GM18519 (cell line): Measurements from ENCODE around the gene SEPHS1.
"Not testable (repeated sequence)": the region's sequence is repeated elsewhere in the genome, so short reads cannot be mapped to it uniquely, and the experiment has no call there.

ENCODE experiments used
- ATAC-seq: cut with Tn5 transposase; IDR thresholded peaks from one replicate; pipeline ENCODE4 v1.9.1; 2021; ENCODE audit warnings: mild to moderate bottlenecking, moderate library complexity; ENCODE audit not compliant: unreplicated experiment, low FRiP score

The SEPHS1 gene

DNA sequence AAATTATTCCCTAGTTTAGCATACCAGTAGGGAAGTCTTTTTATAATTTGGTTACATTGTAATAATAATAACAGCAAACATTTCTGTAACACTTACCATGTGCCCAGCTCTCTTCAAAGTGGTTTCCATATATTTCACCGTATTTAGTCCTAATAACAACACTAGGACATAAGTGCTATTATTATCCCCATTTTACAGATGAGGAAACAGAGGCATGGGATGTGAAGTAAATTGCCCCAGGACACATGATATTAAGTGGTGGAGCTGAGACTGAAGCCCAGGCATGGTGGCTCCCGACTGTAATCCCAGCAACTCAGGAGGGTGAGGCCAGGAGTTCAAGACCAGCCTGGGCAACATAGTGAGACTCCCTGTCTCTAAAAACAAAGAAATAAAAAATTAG is 53.3 kb downstream of the SEPHS1 start:
- ATAC-seq = no peak

DNA sequence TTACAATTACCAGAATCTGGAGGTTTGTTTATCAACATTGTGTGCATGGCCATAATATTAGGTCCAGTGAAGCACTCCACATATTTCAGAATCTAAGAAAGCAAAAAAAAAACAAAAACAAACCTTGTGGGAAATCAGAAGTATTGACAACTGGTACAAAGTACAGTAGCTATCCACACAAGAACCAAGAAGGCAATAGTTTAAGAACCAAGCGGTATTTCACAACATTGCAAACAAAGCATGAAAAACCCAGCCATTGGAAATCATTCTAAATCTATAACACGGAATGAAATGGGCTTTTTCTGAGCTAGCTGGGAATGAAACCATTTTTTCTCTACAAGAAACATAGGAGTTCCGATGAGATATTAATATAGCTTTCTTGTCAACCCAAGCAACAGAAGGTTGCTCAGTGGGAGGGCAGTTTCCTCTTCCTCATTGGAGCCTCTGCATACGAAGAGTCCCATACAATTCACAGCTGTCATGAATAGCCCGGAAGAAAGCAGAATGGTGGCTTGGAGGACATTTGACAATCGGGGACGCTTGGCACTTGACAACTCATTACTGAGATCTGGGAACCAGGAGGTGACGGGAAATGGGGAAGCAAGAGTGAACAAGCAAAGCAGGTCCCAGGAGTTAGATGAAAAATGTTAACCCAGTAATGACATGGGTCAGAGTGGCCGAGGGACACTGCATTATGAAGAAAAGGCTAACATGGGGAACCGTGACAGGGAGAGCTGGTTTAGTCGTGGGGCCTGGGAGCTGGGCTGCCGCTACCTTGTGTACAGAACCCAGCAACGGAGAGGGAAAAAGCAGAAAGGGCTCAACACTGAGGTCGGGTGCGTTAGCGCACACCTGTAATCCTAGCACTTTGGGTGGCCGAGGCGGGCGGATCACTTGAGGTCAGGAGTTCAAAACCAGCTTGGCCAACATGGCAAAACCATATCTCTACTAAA is 56.0 kb downstream of the SEPHS1 start:
- no peak for ATAC-seq

DNA sequence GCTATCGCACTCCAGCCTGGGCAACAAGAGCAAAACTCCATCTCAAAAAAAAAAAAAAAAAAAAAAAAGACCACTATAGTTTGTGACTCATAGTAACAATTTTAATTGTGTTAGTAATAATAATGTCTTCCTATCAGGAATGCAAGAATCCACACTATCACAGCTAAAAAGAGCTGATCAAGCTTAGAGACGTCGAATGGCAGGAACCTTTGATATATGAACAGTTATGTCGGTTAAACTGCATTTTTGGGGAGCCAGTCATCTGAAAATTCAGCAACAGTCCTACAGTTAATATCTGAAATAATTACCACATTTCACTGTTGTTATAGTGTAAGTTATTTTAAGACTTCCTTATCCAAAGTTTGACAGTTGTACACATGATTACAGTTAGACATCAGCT is 57.0 kb downstream of the SEPHS1 start:
- ATAC-seq = no peak

DNA sequence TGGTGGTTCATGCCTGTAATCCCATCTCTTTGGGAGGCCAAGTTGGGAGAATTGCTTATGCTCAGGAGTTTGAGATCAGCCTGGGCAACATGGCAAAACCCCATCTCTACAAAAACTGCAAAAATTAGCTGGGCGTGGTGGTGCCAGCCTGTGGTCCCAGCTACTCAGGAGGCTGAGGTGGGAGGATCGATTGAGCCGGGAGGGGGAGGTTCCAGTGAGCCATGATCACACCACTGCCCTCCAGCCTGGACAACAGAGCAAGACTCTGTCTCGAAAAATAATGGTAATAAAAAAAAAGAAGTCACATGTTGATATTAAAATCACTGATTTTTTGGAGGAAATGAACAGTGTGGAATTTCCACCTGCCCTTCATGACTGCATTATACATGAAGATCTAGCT is 64.0 kb downstream of the SEPHS1 start:
- no peak for ATAC-seq

DNA sequence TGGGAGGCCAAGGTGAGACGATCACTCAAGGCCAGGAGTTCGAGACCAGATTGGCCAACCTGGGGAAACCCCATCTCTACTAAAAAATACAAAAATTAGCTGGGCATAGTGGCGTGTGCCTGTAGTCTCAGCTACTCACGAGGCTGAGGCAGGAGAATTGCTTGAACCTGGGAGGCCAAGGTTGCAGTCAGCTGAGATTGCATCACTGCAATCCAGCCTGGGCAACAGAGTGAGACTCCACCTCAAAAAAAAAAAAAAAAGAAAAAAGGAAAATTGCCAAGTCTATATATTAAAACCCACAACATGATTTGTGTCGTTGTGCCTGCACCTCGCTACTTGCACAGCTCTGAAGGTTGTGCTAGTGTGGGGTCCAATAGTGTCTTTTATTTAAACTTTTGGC is 65.7 kb downstream of the SEPHS1 start:
- ATAC-seq = not testable (repeated sequence)

DNA sequence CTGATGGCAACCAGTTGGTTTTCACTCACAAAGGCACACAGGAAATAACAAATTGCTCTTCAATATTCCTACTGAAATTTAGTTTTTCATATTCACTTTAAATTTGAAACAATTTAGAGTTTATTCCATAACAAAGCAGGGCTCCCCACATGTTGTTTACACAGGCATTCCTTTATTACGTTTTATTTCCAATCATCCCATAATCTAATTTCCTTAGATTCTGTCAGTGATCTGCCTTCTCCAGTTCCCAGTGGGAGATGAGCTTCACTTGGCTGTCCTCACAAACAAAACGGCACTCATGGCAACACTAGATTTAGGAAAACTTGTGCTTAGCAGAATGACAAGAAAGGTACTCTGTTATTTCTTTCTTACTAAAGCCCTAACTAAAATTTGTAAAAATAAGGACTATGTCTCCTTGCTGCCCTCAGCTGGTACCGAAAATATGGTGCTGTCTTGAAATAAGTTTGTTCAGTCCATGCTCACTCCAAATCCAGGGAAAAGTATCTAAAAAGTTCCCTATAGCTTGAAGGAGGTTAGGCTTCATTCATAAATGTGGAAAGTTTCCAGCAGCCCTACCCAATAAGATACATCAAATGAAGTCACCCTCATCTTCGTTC is 71.2 kb downstream of the SEPHS1 start:
- ATAC-seq = no peak

DNA sequence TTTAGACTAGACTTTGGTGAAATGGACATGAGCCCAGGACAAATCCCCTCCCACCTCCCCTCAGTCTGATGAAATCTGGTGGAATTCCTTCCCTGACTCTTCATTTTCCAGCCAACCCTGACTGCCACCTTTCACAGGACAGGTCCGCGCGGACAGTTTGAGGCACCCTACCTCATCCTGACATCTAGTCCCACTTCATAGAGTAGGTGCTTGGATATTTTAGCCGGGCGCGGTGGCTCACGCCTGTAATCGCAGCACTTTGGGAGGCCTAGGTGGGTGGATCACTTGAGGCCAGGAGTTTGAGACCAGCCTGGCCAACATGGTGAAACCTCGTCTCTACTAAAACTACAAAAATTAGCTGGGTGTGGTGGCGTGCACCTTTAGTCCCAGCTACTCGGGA is 71.9 kb downstream of the SEPHS1 start:
- ATAC-seq = not testable (repeated sequence)

DNA sequence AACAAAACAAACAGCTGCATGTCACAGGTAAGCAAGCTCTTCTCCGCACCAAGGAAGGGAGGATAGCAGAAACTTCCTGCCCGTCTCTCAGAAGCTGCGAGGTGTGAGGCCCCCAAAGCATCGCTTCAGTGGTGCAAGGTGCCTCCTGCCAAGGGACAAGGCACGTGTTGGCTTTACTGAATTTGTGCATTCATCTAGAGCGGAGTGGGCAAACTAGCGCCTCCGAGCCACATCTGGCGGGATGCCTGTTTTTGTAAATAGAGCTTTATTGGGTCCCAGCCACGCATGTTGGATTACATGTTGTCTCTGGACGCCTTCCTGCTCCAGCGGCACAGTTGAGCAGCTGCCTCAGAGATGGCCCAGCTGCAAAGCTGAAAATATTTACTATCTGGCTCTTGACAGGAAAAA is 75.9 kb downstream of the SEPHS1 start:
- no peak for ATAC-seq

DNA sequence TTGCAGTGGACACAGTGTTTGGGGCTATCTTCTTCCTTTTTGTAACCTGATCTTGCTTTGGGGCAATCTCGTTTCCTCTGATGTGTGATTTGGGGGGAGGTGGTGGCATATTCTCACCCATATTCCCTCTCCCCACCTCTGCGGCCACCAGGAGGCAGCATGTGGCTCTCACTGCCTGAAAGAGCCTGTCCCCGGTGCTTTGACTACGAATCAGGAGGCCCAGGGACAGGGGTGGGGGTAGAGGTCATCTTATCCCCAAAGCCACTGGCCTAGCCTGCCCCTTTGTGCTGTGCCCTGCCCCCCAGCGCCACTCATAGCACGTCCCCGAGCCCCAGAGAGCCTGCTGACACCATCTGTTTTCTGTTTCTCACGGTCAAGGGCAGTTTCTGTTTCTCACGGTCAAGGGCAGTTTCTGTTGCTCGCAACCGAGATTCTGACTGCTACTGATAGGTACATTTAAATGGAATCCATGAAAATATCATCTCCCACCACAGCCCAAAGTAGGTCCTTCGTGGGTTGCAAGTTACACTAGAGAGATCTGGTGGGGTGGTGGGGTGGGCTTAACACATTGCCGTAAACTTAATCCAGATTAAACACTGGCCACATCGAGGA is 76.4 kb downstream of the SEPHS1 start:
- ATAC-seq = no peak

DNA sequence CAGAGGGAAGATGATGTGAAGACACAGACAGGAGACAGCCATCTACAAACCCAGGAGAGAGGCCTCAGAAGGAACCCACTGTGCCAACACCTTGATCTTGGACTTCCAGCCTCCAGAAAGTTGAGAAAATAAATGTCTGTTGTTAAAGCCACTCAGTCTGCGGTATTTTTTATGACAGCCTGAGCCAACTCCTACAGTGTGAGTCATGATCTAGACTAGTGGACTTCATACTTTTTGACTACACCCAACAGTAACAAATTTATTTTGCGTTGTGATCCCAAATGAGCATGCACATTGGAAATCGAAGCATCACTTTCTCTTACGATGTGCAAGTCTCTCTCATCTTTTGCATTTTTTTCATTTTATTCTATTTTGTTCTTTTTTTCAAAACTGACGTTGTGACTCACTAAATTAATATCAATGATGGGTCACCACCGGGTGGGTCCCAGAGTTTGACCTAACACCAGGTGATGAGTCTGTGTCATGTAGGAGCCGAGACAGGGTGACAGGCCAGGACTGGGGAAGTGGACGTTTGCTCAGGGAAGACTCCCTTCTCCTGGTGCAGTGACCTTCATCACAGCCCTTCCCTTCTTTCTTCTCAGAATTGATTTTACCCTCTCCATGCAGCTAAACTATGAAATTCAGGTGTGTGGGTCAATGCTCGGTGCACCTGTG is 77.1 kb downstream of the SEPHS1 start:
- ATAC-seq = no peak

DNA sequence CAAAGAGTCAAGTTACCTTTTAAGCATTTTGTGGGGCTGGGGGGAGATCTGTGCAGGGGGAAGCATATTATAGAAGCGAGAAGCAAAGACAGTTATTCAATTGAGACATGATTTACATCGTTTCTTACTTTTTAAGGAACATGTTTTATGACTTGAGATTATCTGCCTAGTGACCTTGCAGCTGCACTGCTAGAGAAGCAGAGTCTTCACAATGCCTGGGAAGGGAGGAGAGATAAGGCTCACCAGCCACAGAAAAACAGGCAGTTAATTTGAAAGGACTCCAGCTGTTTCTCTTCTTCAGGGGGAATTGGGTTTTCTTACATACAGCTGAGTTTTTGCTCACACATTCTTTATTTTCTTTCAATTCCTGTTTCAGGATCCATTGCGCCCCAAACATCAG is 79.3 kb downstream of the SEPHS1 start:
- no peak for ATAC-seq

DNA sequence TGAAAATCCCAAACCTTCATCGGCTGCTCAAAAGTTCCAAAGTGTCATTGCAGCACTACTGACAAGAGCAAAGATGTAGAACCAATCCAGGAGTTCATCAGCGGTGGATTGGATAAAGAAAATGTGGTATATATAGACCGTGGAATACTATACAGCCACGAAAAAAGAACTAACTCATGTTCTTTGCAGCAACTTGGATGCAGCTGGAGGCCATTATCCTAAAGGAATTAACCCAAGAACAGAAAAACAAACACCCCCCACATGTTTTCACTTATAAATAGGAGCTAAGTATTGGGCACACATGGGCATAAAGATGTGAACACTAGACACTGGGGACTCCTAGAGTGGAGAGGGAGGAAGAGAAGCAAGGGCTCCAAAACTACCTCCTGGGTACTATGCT is 79.8 kb downstream of the SEPHS1 start:
- no peak for ATAC-seq
